Inflammatory macrophage (primary cell): ENCODE results near the gene DLG1.
"Not testable (repeated sequence)": the region's sequence is repeated elsewhere in the genome, so short reads cannot be mapped to it uniquely, and the experiment has no call there.

Source experiments
- DNase-seq, 2 donors: peaks; one replicate each; pipeline ENCODE4 v3.0.0-alpha.2; 2020 to 2022

Gene DLG1

DNA sequence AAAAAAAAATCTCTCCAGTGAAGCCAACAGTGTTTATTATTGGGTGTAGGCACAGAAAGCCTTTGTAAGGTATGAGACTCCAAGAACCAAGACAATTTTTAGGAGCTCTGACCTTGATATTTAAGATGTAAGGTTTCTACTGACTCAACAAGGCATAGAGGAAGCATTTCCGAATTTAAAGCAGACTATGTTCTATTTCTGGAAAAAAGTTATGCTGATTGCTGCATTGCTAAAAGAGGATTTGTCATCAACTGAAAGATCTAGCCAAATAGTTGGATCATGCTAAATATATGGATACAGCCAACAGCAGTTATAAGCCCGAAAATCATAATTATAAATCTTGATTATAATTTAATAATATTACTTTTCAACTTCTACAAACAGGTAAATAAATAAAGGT lies 215.5 kb downstream of the DLG1 start:
- DNase-seq: peak in 1 of 2 donors; percentile 5

DNA sequence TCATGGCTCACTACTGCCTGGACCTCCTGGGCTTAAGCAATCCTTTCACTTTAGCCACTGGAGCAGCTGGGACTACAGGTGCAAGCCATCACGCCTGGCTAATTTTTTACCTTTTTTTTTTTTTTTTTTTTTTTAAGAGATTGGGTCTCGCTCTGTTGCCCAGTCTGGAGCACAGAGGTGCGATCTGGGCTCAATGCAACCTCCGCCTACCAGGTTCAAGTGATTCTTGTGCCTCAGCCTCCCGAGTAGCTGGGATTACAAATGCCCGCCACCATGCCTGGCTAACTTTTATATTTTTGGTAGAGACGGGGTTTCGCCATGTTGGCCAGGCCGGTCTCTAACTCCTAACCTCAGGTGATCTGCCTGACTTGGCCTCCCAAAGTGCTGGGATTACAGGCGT lies 218.1 kb downstream of the DLG1 start:
- no peak for DNase-seq

DNA sequence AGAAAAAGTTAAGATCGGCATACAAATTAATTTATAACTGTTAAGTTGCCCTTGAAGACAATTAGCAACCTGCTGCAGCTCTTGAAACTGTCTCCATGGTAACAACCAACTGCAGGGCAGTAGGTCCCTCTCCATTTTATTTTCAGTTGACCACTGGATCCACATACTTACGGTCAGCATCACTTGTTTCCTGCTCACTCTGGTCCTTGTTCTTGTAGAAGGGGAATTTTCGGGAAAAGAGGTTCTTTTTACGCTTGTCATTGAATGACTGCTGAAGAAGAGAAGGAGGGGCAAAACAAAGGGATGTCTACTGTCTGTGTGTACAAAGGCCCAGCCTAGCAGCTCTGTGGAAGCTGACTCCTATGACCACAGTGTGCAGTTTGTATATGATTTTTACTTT lies 222.0 kb downstream of the DLG1 start:
- no peak for DNase-seq

DNA sequence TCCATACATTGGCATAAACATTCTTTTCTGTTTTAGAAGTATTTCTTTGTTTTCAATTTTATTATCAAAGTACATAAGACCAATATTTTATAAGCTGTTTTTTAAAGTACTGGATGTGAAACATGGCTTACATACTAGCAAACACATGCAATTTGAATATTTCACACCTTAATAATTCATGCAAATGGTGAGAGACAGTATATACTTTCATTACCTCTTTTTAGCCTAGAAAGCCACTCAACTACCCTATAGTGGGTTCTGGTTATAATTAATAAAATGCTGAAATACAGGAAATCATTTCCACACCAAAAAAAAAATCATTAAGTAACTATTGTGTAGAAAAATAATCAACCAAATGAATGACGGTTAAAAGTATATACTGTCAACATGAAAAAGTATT lies 230.3 kb downstream of the DLG1 start:
- peak in 1 of 2 donors; percentile 15 for DNase-seq

DNA sequence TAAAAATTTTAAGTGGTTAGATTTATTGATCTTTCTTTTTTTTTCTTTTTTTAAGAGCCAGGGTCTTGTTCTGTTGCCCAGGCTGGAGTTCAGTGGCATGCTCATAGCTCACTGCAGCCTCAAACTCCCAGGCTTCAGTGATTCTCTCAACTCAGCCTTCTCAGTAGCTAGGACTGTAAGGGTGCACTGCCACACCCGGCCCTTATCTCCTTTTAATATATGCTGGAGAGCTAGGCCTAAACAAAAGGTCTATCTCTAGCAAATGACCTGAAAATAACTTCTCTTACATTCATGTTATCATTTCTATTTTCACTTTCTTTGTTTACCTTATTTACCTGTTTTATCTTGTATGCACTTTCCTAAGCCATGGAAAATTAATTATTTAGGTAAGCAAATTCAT lies 233.6 kb downstream of the DLG1 start:
- no peak for DNase-seq

DNA sequence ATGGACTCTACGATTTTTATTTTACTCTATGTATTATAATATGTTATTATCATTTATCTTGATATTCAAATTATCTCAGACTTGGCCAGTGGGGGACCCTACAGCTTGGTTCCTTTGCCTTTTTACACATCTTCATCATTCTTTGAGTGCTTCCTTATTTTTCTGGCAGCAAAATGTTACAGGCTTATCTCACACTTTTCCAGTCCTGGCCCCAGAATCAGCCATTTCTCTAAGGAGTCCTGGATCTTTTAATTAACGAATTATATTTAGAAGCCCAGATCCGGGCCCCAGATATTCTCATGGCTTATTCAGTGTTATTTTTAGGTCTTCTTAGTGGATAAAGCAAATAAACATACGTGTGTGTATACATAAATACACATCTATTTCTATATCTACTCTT lies 236.0 kb downstream of the DLG1 start:
- DNase-seq: no peak

DNA sequence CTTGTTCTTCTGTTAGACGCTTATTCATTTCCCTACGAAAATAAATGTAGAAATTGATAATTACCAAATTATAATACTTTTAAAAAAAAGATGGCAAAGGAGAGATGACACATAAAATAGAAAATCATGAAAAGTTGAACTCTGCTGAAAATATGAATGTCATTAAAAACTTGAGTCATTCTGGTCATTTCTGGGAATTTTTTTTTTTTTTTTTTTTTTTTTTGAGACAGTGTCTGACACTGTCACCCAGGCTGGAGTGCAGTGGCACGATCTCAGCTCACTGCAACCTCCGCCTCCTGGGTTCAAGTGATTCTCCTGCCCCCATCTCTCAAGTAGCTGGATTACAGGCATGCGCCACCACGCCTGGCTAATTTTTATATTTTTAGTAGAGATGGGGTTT lies 246.8 kb downstream of the DLG1 start:
- DNase-seq: not testable (repeated sequence)

DNA sequence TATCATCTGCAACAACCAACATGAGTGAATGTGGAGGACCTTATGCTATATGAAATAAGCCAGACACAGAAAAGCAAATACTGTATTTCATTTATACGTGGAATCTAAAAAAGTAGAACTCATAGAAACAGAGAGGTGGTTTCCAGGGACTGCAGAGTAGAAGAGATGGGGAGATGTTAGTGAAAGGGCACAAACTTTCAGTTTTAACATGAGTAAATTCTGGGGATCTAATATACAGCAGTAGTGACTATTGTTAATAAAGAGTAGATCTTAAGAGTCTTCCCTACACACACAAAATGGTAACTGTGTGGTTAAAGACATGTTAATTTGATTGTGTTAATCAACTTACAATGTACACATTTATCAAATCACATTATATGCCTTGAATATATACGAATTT lies 247.9 kb downstream of the DLG1 start:
- no peak for DNase-seq

DNA sequence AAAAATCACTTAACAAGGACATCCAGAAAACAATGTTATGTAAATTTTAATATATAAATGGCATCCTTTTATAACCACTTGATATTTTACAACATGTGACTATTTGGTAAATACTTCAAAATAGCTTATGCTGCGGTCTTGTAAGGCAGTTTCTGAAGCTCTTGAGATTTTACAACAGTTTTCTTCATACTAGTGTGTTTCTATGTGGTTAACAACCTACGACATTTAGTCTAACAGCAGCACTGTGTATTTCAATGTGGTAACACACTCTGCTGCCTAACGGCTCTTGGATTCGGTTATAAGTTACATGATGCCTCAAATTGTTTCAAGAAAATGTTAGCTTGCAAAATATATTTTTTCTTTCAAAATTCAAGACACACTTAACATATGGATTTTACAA lies 255.9 kb downstream of the DLG1 start:
- DNase-seq: no peak

DNA sequence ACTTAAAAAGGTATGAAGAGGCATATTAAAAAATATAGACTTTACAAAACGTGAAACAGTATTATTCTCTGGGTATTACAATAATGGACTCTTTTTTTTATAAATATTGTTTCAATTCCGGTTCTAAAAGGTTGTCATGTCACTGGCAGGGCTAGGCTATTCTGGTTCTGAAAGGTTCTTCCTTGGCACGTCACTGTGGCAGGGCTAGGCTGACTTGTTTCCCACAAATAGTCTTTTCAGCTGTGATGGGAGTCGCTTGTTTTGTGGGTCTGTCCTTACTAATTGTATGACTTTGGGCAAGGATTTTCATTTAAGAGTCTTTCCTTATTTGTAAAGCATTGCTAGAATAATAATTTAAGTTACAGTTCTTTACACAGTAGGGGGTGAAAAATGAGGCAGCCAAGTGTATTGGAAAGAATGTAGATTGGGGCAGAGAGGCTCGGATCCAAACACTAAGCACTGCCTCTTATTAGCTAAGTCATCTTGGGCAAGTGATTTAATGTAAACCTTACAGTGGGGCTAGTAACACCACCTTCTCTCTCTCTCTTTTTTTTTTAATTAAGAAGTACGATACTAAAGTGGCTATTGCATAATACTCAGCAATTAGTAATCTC lies 256.4 kb downstream of the DLG1 start:
- no peak for DNase-seq

DNA sequence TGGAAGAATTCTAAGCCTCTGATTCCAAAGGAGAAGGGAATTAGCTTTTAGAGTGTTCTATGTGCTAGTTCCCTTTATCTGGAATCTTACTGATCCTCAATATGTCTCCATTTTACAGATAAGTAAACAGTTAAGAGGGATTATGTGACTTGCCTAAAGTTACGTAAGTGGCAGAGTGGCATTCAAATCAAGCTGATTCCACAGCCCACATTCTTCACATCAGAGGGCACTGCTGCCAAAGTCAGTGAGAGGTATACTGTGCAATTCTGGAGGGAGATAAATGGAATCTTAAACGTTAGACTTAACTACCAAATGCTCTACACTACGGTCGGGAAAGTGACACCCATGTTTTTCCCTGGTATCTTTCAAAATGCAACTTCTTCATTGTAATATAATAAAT lies 257.8 kb downstream of the DLG1 start:
- DNase-seq: no peak

DNA sequence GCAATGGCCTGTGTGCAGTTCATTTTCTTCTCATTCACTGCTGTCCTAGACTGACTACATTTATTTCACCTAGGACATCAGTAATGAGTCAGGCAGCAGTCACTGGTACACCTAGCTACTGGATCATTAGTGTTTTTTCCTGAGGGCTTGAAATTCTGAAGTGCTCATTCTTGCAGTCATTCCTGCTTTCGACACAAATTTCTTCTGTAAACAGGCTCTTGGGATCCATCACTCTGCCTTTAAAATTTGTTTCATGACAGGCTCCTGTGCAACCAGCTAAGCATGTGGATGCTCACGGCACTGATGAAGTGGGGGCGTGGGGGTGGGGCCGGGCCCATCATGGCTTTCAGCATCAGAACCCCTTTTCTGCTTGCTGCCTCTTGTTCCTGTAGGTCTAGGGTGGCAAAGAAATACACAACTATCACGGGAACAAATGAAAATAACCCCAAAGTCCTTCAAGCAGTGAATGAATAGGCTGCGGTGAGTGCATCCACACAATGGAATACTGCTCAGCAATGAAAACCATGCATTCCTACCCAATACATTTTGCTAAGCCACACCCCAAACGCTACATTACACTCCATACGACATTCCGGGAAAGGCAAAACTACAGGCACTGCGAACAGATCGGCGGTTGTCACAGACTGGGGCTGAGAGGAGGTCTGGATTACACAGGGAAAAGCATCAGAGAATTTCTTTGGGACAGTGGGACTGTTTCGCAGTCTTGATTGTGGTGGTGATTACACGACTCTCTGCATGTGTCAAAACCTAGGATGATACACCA lies 259.5 kb downstream of the DLG1 start:
- DNase-seq: no peak

DNA sequence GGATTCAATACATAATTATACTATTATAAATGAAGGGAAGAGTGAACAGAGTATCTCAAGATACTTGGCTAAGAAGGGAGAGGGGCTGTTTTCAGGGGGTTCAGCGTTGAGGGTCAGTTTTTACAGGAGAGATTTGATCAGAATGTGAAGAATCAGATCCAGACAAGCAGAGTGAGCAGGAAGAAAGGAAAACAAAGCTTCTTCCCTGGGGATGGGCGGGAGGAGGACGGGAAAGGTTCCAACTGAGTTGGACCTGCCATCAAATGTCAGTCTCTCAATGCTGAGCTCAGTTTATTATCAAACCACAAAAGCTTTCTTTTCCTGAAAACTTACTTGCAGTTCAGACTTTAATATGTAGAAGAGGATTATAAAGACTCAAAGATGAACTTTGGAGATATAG lies 262.8 kb downstream of the DLG1 start:
- no peak for DNase-seq

DNA sequence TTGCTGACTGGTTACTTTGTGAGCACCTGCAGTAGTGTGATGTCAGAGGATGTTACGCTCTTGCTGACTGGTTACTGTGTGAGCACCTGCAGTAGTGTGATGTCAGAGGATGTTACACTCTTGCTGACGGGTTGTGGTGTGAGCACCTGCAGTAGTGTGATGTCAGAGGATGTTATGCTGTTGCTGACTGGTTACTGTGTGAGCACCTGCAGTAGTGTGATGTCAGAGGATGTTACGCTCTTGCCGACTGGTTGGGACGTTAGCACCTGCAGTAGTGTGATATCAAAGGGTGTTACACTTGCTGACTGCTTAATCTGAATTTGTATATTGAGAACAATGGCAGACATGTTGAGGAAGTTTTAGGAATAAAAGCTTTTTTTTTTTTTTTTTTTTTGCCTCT lies 263.6 kb downstream of the DLG1 start:
- not testable (repeated sequence) for DNase-seq

DNA sequence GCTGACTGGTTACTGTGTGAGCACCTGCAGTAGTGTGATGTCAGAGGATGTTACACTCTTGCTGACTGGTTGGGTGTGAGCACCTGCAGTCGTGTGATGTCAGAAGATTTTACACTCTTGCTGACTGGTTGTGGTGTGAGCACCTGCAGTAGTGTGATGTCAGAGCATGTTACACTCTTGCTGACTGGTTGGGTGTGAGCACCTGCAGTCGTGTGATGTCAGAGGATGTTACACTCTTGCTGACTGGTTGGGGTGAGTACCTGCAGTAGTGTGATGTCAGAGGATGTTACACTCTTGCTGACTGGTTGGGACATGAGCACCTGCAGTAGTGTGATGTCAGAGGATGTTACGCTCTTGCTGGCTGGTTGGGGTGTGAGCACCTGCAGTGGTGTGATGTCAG lies 264.6 kb downstream of the DLG1 start:
- not testable (repeated sequence) for DNase-seq

DNA sequence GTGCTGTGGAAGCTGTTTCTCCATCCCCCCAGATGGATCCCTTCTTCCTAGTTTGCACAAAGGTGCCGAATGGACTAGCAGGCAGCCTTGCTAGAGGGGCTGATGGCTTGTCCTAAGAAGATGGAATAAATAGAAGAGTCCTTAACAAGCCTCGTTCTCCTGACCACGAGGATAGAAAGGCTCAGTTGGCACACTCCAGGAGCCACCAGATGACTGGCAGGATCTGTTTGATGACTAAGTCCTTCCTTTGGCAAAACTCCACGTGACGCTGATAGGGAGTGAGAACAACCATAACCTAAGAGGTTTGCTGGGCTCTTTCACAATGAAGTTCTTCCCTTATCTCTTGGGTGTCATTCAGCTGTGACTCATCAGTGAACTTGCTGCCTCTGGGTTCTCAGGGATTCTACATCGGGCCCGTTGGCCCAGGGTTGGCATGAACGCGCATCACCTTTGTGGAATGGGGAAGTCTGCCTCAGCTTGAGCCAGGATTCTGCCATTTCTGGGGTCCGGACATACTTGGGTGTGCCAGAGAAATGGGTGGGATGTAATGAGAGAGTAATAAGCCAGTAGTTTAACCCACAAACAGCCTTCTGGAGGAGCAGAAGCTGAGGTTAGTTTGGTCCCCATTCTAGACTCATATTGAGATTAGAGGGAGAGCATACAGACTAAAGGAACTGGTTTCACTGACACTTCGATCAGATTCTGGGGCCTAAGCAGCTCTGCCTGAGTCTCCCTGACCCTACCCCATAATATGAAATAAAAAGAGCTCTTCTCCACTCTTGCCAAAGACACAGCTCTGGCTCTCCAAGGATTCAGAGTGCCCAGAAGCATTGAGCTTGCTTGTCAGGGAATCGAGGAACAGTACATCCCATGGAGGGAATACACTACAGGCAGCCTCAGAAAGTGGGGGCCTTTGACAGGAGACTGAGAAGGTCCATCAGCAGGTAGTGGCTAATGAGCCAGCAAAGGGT lies 266.8 kb downstream of the DLG1 start:
- peak; percentile 95 to 97 for DNase-seq

DNA sequence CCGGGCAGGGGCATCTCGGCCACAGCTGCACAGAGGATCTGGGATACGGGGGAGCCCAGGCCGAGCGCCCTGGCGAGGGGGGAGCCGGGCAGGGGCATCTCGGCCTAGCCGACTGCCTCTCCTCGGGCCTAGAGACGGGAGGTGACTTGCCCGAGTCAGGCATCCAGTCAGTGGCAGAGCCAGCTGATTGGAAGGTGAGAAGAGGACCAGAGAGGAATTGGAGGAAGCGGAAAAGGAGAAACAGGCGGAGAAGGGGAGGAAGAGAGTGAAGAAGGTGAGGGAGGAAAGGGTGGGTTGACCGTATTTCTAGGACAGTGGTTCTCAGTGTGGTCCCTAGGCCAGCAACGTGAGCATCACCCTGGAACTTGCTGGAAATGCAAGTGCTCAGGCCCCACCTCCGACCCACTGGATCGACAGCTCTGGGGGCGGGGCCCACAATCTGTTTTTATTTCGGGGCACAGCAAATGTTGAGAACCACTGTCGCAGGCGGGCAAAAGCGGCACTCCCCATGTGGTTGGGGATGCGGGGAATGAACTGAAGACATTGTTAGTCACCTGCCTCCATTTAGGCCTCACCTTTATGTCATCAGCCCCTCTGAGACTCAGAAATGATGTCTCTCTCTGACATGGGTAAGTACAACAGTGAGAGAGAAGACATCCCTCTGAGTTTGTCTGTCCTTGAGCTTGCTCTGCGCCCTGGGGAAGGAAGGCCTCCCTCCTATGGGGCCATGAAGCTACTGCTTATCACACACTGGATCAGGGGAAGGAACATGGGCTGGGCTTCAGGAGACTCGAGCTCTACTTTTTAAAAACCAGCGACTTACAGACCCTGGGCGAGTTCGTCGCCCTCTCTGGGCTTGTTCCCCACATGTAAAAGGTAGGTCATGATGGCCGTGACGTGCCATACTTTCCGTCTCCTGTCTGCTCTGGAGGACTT lies 267.8 kb downstream of the DLG1 start:
- DNase-seq: no peak

DNA sequence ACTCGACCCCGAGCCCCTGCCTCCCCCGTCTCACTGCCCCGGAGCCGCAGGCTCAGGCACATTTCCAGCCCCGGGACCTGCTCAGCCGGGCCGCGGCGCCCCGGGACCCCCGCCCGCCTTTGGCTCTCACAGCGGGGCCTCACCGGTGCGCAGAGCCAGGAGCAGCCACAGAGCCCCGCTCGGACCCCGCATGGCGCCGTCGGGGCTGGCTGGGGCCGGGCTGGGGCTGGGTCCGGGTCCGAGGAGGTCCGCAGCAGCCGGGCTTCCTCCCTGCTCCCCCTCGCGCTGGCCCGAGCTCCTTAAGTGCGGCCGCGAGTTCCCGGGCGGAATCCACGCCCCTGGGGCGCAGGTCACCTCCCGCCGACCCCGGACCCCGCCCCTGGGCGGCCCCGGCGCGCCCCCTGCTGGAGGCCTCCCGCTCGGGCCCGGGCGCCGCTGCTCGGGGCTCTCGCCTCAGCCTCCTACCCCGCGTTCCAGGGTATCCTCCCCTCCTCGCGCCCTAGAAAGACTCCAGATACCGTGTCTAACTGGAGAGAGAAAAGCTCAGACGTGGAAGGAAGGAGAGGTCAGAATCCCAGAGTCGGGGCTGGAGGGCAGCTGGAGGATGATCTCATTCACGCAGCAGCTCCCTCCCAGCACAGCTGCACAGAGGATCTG lies 268.8 kb downstream of the DLG1 start, which contains the start of gene MELTF:
MELTF (minus strand) TSS at position 307 of the 657 bp plus-strand sequence; CDS start at position 192, 115 bp downstream.
- peak; percentile 59 to 73 for DNase-seq

DNA sequence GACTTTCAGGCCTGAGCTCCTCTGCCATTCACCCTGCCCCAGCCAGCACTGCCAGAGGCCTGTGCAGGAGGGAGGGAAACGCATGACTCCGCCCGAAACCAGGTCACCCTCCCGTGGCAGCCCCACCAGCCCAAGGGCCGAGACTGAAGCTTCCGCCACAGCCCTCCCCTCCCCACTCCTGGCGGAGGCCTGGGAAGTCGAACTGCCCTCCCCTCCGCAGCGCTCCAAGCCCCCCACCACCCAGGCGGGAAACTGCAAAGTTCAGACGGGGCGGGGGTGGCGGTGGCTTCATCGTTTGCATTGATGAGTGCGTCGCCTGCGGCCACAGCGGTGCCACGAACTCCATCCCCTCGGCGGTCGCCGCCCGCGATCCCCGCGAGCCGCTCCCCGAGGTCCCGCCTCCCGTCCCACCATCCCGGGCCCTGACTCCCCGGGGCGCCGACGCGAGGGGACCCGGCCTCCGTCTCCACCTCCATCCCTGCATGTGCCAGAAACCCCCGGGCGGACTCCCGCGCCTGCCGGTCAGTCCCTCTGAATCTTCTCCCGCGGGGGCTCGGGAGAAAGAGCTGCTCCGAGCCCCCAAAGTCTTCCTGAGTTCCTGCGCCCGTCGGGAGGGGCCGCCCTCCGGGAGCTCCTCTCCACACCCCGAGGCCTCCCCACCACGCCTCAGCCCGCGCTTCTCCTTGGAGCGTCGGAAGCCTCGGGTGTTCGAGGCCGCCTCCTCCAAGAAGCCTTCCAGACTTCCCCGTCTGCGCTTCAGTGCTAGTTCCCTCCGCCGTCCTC lies 269.5 kb downstream of the DLG1 start:
- DNase-seq: peak in 1 of 2 donors; percentile 37

DNA sequence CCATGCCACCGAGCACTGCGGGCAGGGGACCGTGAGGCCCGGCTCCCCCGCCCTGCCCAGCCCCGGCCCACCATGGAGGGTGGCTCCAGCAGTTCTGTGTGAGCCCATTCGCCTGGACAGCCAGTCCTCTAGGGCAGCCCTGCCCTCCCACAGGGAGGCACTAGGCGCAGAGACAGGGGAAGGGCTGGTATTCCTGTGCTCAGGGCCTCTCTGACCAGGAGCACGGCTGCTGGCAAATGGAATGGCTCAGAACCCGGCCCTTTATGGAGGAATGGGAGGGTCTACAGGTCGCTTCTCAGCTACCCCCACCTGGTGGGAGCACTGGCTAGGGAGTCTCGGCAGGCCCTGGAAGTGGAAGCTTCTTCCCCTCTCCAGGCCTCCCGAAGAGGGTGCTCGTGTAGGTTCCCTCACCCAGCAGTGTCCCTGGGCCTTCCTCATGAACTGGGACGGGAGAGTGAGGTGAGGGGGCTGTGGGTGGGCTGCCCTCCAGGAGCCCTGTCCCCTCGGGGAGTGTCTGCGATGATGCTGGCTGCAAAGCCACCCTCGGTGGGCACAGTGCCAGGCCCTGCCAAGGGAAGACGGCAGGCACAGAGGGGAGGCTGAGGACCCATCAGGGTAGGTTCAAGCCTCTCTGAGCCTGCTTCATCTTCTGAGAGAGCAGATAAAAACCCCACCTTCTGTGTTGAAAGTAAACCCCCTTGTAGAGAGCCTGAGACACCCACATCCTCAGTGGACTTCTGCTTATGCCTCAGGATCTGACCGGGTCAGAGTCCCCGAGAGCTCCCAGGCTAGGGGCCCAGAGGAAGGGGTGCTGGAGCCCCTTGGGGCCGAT lies 270.3 kb downstream of the DLG1 start:
- DNase-seq: peak; percentile 30 to 49
